A549 (cell line): Measurements from ENCODE around the gene SPATA31E1.

Experiments
- JUNB ChIP-seq: fragments of >200 bp; sonication (Bioruptor Twin); formaldehyde crosslinking; IDR thresholded peaks from 2 replicates; pipeline ENCODE4 v1.6.1; 2016
- POLR2AphosphoS2 ChIP-seq: conservative IDR thresholded peaks from 2 replicates; pipeline ENCODE4 v1.6.1; 2012; ENCODE audit warnings: low read length, improper control_type of control experiment, inconsistent platforms
- RFX5 ChIP-seq: fragments of 450-650 bp; IDR thresholded peaks from 2 replicates; pipeline ENCODE4 v1.7.1; 2014; ENCODE audit warnings: antibody characterized with exemption, mild to moderate bottlenecking, moderate library complexity
- SMC3 ChIP-seq: fragments of >200 bp; sonication (Bioruptor Twin); formaldehyde crosslinking; IDR thresholded peaks from 3 replicates; pipeline ENCODE4 v1.6.1; 2018; ENCODE audit warnings: inconsistent platforms
- TF ChIP-seq, protein P1 (sequence below): fragments of >200 bp; sonication (Bioruptor Twin); formaldehyde crosslinking; IDR thresholded peaks from 3 replicates; pipeline ENCODE4 v1.5.1; 2016
- TF ChIP-seq, protein P2 (sequence below): IDR thresholded peaks from 2 replicates; pipeline ENCODE4 v1.6.1; 2012
- TF ChIP-seq, protein P3 (sequence below): fragments of 200-600 bp; sonication (generic); IDR thresholded peaks from 2 replicates; pipeline ENCODE4 v1.6.1; 2016; ENCODE audit warnings: antibody characterized with exemption, mild to moderate bottlenecking, moderate library complexity

DNA sequence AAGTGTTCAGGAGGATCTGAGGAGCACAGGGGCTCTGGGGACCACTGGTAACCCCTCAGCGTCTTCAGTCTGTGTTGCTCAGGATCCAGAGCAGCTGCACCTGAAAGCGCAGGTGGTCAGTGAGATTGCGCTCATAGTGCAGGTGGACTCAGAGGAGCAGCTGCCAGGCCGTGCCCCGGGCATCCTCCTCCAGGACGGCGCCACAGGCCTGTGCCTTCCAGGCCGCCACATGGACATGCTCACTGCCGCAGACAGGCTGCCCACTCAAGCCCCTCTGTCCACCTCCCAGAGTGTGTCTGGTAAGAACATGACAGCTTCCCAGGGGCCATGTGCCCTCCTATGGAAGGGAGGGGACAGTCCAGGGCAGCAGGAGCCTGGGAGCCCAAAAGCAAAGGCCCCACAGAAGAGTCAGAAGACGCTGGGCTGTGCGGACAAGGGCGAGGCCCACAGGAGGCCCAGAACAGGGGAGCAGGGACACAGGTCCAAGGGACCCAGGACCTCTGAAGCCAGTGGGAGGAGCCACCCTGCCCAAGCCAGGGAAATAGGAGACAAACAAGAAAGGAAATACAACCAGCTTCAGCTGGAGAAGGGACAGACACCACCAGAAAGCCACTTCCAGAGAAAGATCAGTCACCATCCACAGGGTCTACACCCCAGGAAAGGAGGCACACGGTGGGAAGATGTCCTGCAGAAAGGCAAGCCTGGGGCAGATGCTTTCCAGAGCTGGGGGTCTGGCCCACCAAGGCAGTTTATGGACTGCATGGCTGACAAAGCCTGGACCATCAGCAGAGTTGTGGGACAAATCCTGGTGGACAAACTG is 5.2 kb downstream of the SPATA31E1 start:
- TF ChIP-seq, protein P1, sequence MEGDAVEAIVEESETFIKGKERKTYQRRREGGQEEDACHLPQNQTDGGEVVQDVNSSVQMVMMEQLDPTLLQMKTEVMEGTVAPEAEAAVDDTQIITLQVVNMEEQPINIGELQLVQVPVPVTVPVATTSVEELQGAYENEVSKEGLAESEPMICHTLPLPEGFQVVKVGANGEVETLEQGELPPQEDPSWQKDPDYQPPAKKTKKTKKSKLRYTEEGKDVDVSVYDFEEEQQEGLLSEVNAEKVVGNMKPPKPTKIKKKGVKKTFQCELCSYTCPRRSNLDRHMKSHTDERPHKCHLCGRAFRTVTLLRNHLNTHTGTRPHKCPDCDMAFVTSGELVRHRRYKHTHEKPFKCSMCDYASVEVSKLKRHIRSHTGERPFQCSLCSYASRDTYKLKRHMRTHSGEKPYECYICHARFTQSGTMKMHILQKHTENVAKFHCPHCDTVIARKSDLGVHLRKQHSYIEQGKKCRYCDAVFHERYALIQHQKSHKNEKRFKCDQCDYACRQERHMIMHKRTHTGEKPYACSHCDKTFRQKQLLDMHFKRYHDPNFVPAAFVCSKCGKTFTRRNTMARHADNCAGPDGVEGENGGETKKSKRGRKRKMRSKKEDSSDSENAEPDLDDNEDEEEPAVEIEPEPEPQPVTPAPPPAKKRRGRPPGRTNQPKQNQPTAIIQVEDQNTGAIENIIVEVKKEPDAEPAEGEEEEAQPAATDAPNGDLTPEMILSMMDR: no peak
- TF ChIP-seq, protein P2, sequence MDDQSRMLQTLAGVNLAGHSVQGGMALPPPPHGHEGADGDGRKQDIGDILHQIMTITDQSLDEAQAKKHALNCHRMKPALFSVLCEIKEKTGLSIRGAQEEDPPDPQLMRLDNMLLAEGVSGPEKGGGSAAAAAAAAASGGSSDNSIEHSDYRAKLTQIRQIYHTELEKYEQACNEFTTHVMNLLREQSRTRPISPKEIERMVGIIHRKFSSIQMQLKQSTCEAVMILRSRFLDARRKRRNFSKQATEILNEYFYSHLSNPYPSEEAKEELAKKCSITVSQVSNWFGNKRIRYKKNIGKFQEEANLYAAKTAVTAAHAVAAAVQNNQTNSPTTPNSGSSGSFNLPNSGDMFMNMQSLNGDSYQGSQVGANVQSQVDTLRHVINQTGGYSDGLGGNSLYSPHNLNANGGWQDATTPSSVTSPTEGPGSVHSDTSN: no peak
- TF ChIP-seq, protein P3, sequence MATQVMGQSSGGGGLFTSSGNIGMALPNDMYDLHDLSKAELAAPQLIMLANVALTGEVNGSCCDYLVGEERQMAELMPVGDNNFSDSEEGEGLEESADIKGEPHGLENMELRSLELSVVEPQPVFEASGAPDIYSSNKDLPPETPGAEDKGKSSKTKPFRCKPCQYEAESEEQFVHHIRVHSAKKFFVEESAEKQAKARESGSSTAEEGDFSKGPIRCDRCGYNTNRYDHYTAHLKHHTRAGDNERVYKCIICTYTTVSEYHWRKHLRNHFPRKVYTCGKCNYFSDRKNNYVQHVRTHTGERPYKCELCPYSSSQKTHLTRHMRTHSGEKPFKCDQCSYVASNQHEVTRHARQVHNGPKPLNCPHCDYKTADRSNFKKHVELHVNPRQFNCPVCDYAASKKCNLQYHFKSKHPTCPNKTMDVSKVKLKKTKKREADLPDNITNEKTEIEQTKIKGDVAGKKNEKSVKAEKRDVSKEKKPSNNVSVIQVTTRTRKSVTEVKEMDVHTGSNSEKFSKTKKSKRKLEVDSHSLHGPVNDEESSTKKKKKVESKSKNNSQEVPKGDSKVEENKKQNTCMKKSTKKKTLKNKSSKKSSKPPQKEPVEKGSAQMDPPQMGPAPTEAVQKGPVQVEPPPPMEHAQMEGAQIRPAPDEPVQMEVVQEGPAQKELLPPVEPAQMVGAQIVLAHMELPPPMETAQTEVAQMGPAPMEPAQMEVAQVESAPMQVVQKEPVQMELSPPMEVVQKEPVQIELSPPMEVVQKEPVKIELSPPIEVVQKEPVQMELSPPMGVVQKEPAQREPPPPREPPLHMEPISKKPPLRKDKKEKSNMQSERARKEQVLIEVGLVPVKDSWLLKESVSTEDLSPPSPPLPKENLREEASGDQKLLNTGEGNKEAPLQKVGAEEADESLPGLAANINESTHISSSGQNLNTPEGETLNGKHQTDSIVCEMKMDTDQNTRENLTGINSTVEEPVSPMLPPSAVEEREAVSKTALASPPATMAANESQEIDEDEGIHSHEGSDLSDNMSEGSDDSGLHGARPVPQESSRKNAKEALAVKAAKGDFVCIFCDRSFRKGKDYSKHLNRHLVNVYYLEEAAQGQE: no peak
- no peak for TF ChIP-seq SMC3
- TF ChIP-seq RFX5: no peak
- no peak for TF ChIP-seq POLR2AphosphoS2
- no peak for TF ChIP-seq JUNB
